Endothelial cell of umbilical vein (primary cell): ENCODE measurements around the gene GNAS.

Experiments used
- CTCF ChIP-seq, 2 donors: IDR thresholded peaks; 1 replicate in 1 of 2; 2 replicates in 1 of 2; pipeline ENCODE4 v1.5.1; 2011; ENCODE audit warnings: low read length in 2 of 2, mild to moderate bottlenecking in 2 of 2, moderate library complexity in 2 of 2, control low read depth in 1 of 2, inconsistent platforms in 1 of 2, low read depth in 1 of 2; ENCODE audit not compliant: insufficient read depth in 1 of 2; ENCODE audit errors: extremely low read depth in 1 of 2
- EZH2 ChIP-seq: IDR thresholded peaks from 2 replicates; pipeline ENCODE4 v1.6.1; 2012; ENCODE audit warnings: borderline replicate concordance, low read depth, mild to moderate bottlenecking, moderate library complexity, low read length, inconsistent platforms; ENCODE audit not compliant: severe bottlenecking
- FOS ChIP-seq: IDR thresholded peaks from 2 replicates; pipeline ENCODE4 v1.6.1; 2011; ENCODE audit warnings: mild to moderate bottlenecking, low read length, moderate library complexity, borderline replicate concordance; ENCODE audit not compliant: insufficient read depth
- GATA2 ChIP-seq: IDR thresholded peaks from 2 replicates; pipeline ENCODE4 v1.7.0; 2011; ENCODE audit warnings: low read depth, mild to moderate bottlenecking, moderate library complexity, mixed read lengths, low read length; ENCODE audit not compliant: insufficient read length, insufficient read depth
- JUN ChIP-seq: IDR thresholded peaks from 2 replicates; pipeline ENCODE4 v1.6.1; 2011; ENCODE audit warnings: borderline replicate concordance, low read depth; ENCODE audit not compliant: insufficient read length, insufficient read depth
- MAX ChIP-seq: IDR thresholded peaks from 2 replicates; pipeline ENCODE4 v1.6.1; 2011; ENCODE audit not compliant: insufficient read depth, insufficient read length
- MYC ChIP-seq: IDR thresholded peaks from one replicate; pipeline ENCODE4 v1.6.1; 2011; ENCODE audit warnings: mild to moderate bottlenecking, low read depth, low read length
- POLR2A ChIP-seq: IDR thresholded peaks from 2 replicates; pipeline ENCODE4 v1.6.1; 2012; ENCODE audit warnings: low read depth, mild to moderate bottlenecking, control low read depth, low read length
- POLR2AphosphoS5 ChIP-seq: IDR thresholded peaks from 2 replicates; pipeline ENCODE4 v1.6.1; 2012; ENCODE audit warnings: low read depth, mild to moderate bottlenecking, control low read depth, low read length, moderate library complexity; ENCODE audit not compliant: insufficient read depth

- TF ChIP-seq MAX (no peak), CTCF (IDR thresholded peaks at IDR 0.05; ENCODE audit: extremely low read depth in 1 of 2, insufficient read depth in 1 of 2, low read depth in 1 of 2, low read length in 2 of 2) (peak in 1 of 2 donors; percentile 25), EZH2 (no peak), POLR2A (no peak), POLR2AphosphoS5 (no peak), JUN (no peak), FOS (no peak), GATA2 (no peak), MYC (no peak)
Measured at GRCh38 chr20:58868795-58869194, 16.3 kb downstream of the GNAS start.
